Calu3 (cell line): ENCODE measurements around the gene VCX2. TPM values are rescaled to one million over a fixed set of nuclear protein-coding genes. Genes with fewer than 3 reads are reported as not detected.
"Not testable (repeated sequence)": the region's sequence is repeated elsewhere in the genome, so short reads cannot be mapped to it uniquely, and the experiment has no call there.

Experiments
- Bru-seq: library from RNA; stranded (reverse); fragments of 400-500 nt; gene quantifications from one replicate; lab custom pipeline; 2021; lab: Mats Ljungman, UMichigan
- BruChase-seq, 2 experiments: library from RNA; stranded (reverse); fragments of 400-500 nt; gene quantifications; one replicate each; lab custom pipeline; 2021; lab: Mats Ljungman, UMichigan
- BruUV-seq: library from RNA; stranded (reverse); fragments of 400-500 nt; replicated peaks from 2 replicates; lab custom pipeline; 2021; lab: Mats Ljungman, UMichigan
- CTCF ChIA-PET: fragments of 300-600 bp; sonication (Branson Sonifier 250); formaldehyde crosslinking; loops from one replicate; lab custom pipeline; 2022; ENCODE audit warnings: antibody characterized with exemption; lab: Charles Lee
- DNase-seq: peaks from one replicate; pipeline ENCODE4 v3.0.0; 2022
- H3K27ac Mint-ChIP-seq: one replicate; pipeline ENCODE4 v1.8.0; 2022; ENCODE audit warnings: mixed read lengths; ENCODE audit not compliant: unreplicated experiment
- H3K27me3 Mint-ChIP-seq: one replicate; pipeline ENCODE4 v1.8.0; 2022; ENCODE audit warnings: mixed read lengths; ENCODE audit not compliant: unreplicated experiment
- H3K36me3 Mint-ChIP-seq: one replicate; pipeline ENCODE4 v1.8.0; 2022; ENCODE audit warnings: mild to moderate bottlenecking, moderate library complexity, mixed read lengths; ENCODE audit not compliant: insufficient read depth, unreplicated experiment
- H3K4me1 Mint-ChIP-seq: one replicate; pipeline ENCODE4 v1.8.0; 2022; ENCODE audit warnings: mild to moderate bottlenecking, low read depth, mixed read lengths; ENCODE audit not compliant: unreplicated experiment
- H3K4me3 Mint-ChIP-seq: one replicate; pipeline ENCODE4 v1.8.0; 2022; ENCODE audit warnings: mild to moderate bottlenecking, low read depth, moderate library complexity, mixed read lengths; ENCODE audit not compliant: unreplicated experiment
- H3K9me3 Mint-ChIP-seq: one replicate; pipeline ENCODE4 v1.8.0; 2022; ENCODE audit warnings: low read depth, mixed read lengths; ENCODE audit not compliant: unreplicated experiment
- intact Hi-C: fragments of 100-400 bp; cut with micrococcal nuclease; formaldehyde crosslinking; loops from one replicate; pipeline ENCODE4 v1.10.0; 2022; ENCODE audit not compliant: unreplicated experiment
- long read RNA-seq: library from polyadenylated mRNA; stranded (forward); transcript quantifications from one replicate; pipeline ENCODE4 v2.0.0, GENCODE V29; 2022
- total RNA-seq: library from RNA; stranded (reverse); gene quantifications from 2 replicates; pipeline ENCODE4 v1.2.3, GENCODE V29; 2022
- TF ChIP-seq, protein P1 (sequence below): fragments of 200-600 bp; IDR thresholded peaks from one replicate; pipeline ENCODE4 v1.8.0; 2022; ENCODE audit warnings: antibody characterized with exemption; ENCODE audit not compliant: unreplicated experiment

Gene VCX2
- total RNA-seq (not detected in 2 replicates), Bru-seq, nascent RNA (not detected), BruChase-seq, experiment 1, labeled RNA remaining after a 6-hour chase (not detected), BruChase-seq, experiment 2, labeled RNA remaining after a 2-hour chase (not detected)
- long read RNA-seq, result 0 reads

DNA sequence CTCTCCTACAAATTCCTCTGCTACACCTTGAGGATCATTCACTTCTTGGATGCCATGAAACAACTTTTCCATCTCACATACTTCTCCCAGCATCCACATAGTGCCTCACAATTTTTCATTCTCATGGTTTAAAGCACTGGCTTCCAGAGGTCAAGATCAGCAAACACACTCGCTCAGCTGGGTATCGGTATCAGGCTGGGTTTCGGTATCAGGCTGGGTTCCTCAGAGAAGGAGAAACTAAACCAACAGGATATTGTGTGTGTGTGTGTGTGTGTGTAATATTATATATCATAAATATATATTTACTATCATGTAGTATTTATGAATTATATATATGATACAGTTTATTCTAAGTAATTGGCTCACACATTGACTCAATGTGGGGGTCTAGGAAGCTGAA, at the start of gene VCX2:
Gene VCX2 (minus strand): TSS at position 99 of the 400 bp plus-strand sequence. CDS start 624 bp downstream, outside the sequence.
- CTCF ChIA-PET, H3K27ac Mint-ChIP-seq, intact Hi-C loops, DNase-seq, BruUV-seq, H3K4me1 Mint-ChIP-seq, H3K36me3 Mint-ChIP-seq, H3K9me3 Mint-ChIP-seq, H3K27me3 Mint-ChIP-seq, H3K4me3 Mint-ChIP-seq: not testable (repeated sequence)

DNA sequence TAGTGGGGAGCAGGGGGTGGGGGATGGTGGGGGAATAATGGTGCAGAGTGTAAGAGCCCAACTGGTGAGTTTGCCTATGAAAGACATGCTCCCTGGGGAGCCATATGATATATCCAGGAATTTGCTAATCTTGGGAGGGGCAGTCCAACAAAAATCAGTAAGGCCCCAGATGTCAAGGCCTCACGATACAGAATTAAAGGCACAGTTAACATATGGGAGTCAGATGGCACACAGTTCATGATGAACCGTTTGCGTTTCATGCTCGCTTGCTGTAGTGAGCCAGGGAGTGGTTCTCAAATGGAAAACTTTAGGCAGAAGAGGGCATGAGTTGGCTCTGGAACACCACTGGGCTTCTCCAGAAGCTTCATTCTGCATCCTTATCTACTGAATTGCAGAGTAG, 33.9 kb upstream of the VCX2 start:
- CTCF ChIA-PET, result no interaction called here
- H3K4me3 Mint-ChIP-seq, result no peak overlapping the region
- BruUV-seq, result no TSS peak
- H3K27me3 Mint-ChIP-seq, result no peaks in the 10 kb centered on the region
- DNase-seq, result no peak
- H3K4me1 Mint-ChIP-seq, result no peaks in the 10 kb centered on the region
- intact Hi-C loops, result no loop called here
- H3K9me3 Mint-ChIP-seq, result peaks cover 5% of the 10 kb centered on the region
- H3K27ac Mint-ChIP-seq, result no peak overlapping the region
- no peaks in the 10 kb centered on the region for H3K36me3 Mint-ChIP-seq
- TF ChIP-seq, protein P1, sequence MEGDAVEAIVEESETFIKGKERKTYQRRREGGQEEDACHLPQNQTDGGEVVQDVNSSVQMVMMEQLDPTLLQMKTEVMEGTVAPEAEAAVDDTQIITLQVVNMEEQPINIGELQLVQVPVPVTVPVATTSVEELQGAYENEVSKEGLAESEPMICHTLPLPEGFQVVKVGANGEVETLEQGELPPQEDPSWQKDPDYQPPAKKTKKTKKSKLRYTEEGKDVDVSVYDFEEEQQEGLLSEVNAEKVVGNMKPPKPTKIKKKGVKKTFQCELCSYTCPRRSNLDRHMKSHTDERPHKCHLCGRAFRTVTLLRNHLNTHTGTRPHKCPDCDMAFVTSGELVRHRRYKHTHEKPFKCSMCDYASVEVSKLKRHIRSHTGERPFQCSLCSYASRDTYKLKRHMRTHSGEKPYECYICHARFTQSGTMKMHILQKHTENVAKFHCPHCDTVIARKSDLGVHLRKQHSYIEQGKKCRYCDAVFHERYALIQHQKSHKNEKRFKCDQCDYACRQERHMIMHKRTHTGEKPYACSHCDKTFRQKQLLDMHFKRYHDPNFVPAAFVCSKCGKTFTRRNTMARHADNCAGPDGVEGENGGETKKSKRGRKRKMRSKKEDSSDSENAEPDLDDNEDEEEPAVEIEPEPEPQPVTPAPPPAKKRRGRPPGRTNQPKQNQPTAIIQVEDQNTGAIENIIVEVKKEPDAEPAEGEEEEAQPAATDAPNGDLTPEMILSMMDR, result no peak

GRCh38 chrX:8204169-8204935, 33.3 kb upstream of the VCX2 start:
- no peak overlapping the region for H3K27ac Mint-ChIP-seq
- no peaks in the 10 kb centered on the region for H3K36me3 Mint-ChIP-seq
- no peaks in the 10 kb centered on the region for H3K4me1 Mint-ChIP-seq
- CTCF ChIA-PET, result no interaction called here
- intact Hi-C loops, result no loop called here
- BruUV-seq, result no TSS peak
- TF ChIP-seq, protein P1, result no peak
- peaks cover 3% of the 10 kb centered on the region for H3K9me3 Mint-ChIP-seq
- DNase-seq, result no peak
- no peaks in the 10 kb centered on the region for H3K27me3 Mint-ChIP-seq
- H3K4me3 Mint-ChIP-seq, result no peak overlapping the region

DNA sequence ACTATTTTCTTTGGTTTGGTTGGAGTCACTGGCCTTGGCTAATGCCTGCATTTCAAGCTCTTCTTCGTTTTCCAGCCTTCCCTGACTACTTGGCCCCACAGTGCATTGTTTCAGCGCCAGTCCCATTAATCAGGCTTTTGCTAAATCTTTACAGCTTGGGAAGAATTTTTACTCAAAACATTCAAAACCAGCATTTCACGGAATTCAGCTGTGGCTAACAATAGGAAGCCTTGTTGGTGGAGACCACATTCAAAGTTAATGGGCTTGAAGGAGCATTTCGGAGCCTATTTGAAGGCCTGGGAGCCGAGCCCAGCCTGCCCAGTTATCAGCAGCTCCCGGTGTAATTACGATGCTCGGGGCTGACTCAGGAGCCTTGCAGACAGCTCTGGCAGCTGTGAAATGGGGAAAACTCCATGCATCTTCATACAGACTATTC, 30.8 kb upstream of the VCX2 start:
- peaks cover 14% of the 10 kb centered on the region for H3K9me3 Mint-ChIP-seq
- CTCF ChIA-PET, result no interaction called here
- no peak overlapping the region for H3K27ac Mint-ChIP-seq
- TF ChIP-seq, protein P1, result no peak
- no peak overlapping the region for H3K4me3 Mint-ChIP-seq
- intact Hi-C loops, result no loop called here
- BruUV-seq, result no TSS peak
- H3K4me1 Mint-ChIP-seq, result no peaks in the 10 kb centered on the region
- no peaks in the 10 kb centered on the region for H3K27me3 Mint-ChIP-seq
- no peak for DNase-seq
- no peaks in the 10 kb centered on the region for H3K36me3 Mint-ChIP-seq

GRCh38 chrX:8196776-8197175, 25.7 kb upstream of the VCX2 start:
- Mint-ChIP-seq H3K36me3 (no peaks in the 10 kb centered on the region), H3K27ac (no peak overlapping the region), H3K9me3 (peaks cover 18% of the 10 kb centered on the region), H3K27me3 (no peaks in the 10 kb centered on the region), H3K4me3 (no peak overlapping the region), H3K4me1 (no peaks in the 10 kb centered on the region)
- DNase-seq, result no peak
- no TSS peak for BruUV-seq
- intact Hi-C loops, result no loop called here
- CTCF ChIA-PET, result no interaction called here
- TF ChIP-seq, protein P1, result no peak
